GM23338 (cell line): ENCODE measurements around the gene MLXIPL. TPM values are rescaled to one million over a fixed set of nuclear protein-coding genes. Genes with fewer than 3 reads are reported as not detected.

ENCODE experiments used
- ATAC-seq: fragments of 200-7000 bp; cut with Tn5 transposase; 3 replicates; pipeline ENCODE4 v1.9.1; 2020
- DNase-seq: peaks from one replicate; pipeline ENCODE4 v3.0.0-alpha.2; 2015; ENCODE audit warnings: low spot score
- H2AFZ ChIP-seq: fragments of 200-600 bp; sonication (generic); 2 replicates; pipeline ENCODE4 v1.8.0; 2016; ENCODE audit warnings: antibody characterized with exemption, mild to moderate bottlenecking, moderate library complexity
- H3F3A ChIP-seq: fragments of 200-600 bp; sonication (generic); replicated peaks from 2 replicates; pipeline ENCODE4 v1.8.0; 2017; ENCODE audit warnings: antibody characterized with exemption, mixed run types, low read depth
- H3K27ac ChIP-seq: fragments of 200-600 bp; sonication (generic); 2 replicates; pipeline ENCODE4 v1.6.1; 2016; ENCODE audit warnings: low read depth
- H3K27me3 ChIP-seq: fragments of 200-600 bp; sonication (generic); 2 replicates; pipeline ENCODE4 v1.8.0; 2016; ENCODE audit warnings: mild to moderate bottlenecking, mixed run types, moderate library complexity; ENCODE audit not compliant: insufficient read depth
- H3K36me3 ChIP-seq: fragments of 200-600 bp; sonication (generic); 2 replicates; pipeline ENCODE4 v1.8.0; 2016; ENCODE audit warnings: mild to moderate bottlenecking; ENCODE audit not compliant: insufficient read depth
- H3K4me1 ChIP-seq: fragments of 200-600 bp; sonication (generic); 2 replicates; pipeline ENCODE4 v1.8.0; 2016; ENCODE audit warnings: mild to moderate bottlenecking, moderate library complexity; ENCODE audit not compliant: insufficient read depth
- H3K4me2 ChIP-seq: fragments of 200-600 bp; sonication (generic); 2 replicates; pipeline ENCODE4 v1.7.1; 2017; ENCODE audit warnings: mixed run types
- H3K4me3 ChIP-seq: fragments of 200-600 bp; sonication (generic); 2 replicates; pipeline ENCODE4 v1.6.1; 2016; ENCODE audit warnings: mixed run types
- H3K79me2 ChIP-seq: fragments of 200-600 bp; sonication (generic); replicated peaks from 2 replicates; pipeline ENCODE4 v1.8.0; 2017; ENCODE audit warnings: mild to moderate bottlenecking; ENCODE audit not compliant: insufficient read depth
- H3K9me2 ChIP-seq: fragments of 200-600 bp; sonication (generic); 2 replicates; pipeline ENCODE4 v1.8.0; 2017; ENCODE audit not compliant: insufficient read depth
- H4K20me1 ChIP-seq: fragments of 200-600 bp; sonication (generic); replicated peaks from 2 replicates; pipeline ENCODE4 v1.8.0; 2017; ENCODE audit warnings: mild to moderate bottlenecking; ENCODE audit not compliant: insufficient read depth
- H3K27ac Mint-ChIP-seq: 2 replicates; pipeline ENCODE4 v1.8.0; 2020; ENCODE audit warnings: inconsistent platforms, mild to moderate bottlenecking, moderate library complexity, mixed read lengths
- H3K27me3 Mint-ChIP-seq: 3 replicates; pipeline ENCODE4 v1.8.0; 2022; ENCODE audit warnings: low read depth, mild to moderate bottlenecking, moderate library complexity, mixed read lengths, inconsistent platforms; ENCODE audit not compliant: insufficient read depth, poor library complexity
- H3K36me3 Mint-ChIP-seq: 3 replicates; pipeline ENCODE4 v1.8.0; 2021; ENCODE audit warnings: low read depth, mild to moderate bottlenecking, inconsistent platforms, moderate library complexity, mixed read lengths
- H3K4me1 Mint-ChIP-seq: 3 replicates; pipeline ENCODE4 v1.8.0; 2020; ENCODE audit warnings: mild to moderate bottlenecking, inconsistent platforms, mixed read lengths
- H3K4me3 Mint-ChIP-seq: 3 replicates; pipeline ENCODE4 v1.8.0; 2021; ENCODE audit warnings: moderate library complexity, mild to moderate bottlenecking, inconsistent platforms, mixed read lengths
- H3K9me3 Mint-ChIP-seq: 3 replicates; pipeline ENCODE4 v1.8.0; 2020; ENCODE audit warnings: moderate library complexity, mild to moderate bottlenecking, inconsistent platforms, mixed read lengths
- CREB1 ChIP-seq: fragments of 250-450 bp; sonication (Bioruptor Pico); IDR thresholded peaks from 2 replicates; pipeline ENCODE4 v1.5.0; 2020; ENCODE audit warnings: low read depth, mild to moderate bottlenecking, moderate library complexity
- CTCF ChIP-seq, 2 experiments: fragments of 200-600 bp in 1 of 2; sonication (generic) in 1 of 2; conservative IDR thresholded peaks; 2 replicates each; pipeline versions ENCODE4 v1.5.1 to v1.6.1; 2016 to 2017; ENCODE audit warnings: antibody characterized with exemption in 2 of 2, low read depth in 2 of 2, mild to moderate bottlenecking in 2 of 2, moderate library complexity in 1 of 2
- ETS1 ChIP-seq: IDR thresholded peaks from 2 replicates; pipeline ENCODE4 v1.6.1; 2016; ENCODE audit warnings: antibody characterized with exemption
- EZH2 ChIP-seq: fragments of 200-600 bp; sonication (generic); IDR thresholded peaks from one replicate; pipeline ENCODE4 v1.8.0; 2017; ENCODE audit warnings: antibody characterized with exemption, mild to moderate bottlenecking, low read depth; ENCODE audit not compliant: unreplicated experiment
- EZH2phosphoT487 ChIP-seq: fragments of 200-600 bp; sonication (generic); IDR thresholded peaks from one replicate; pipeline ENCODE4 v1.8.1; 2018; ENCODE audit warnings: antibody characterized with exemption; ENCODE audit not compliant: unreplicated experiment
- JUNB ChIP-seq: IDR thresholded peaks from one replicate; pipeline ENCODE4 v1.6.1; 2016; ENCODE audit warnings: antibody characterized with exemption; ENCODE audit not compliant: unreplicated experiment
- NANOG ChIP-seq: IDR thresholded peaks from 2 replicates; pipeline ENCODE4 v1.6.1; 2016; ENCODE audit warnings: antibody characterized with exemption, borderline replicate concordance
- POLR2AphosphoS5 ChIP-seq: IDR thresholded peaks from 2 replicates; pipeline ENCODE4 v1.6.1; 2016; ENCODE audit warnings: antibody characterized with exemption, low read depth
- REST ChIP-seq: IDR thresholded peaks from one replicate; pipeline ENCODE4 v1.6.1; 2018; ENCODE audit warnings: antibody characterized with exemption; ENCODE audit not compliant: unreplicated experiment
- STAT1 ChIP-seq: IDR thresholded peaks from one replicate; pipeline ENCODE4 v1.6.1; 2016; ENCODE audit warnings: antibody characterized with exemption; ENCODE audit not compliant: unreplicated experiment
- ZNF114 ChIP-seq: fragments of 250-450 bp; sonication (Bioruptor Pico); IDR thresholded peaks from 2 replicates; pipeline ENCODE4 v1.5.0; 2020; ENCODE audit warnings: mild to moderate bottlenecking, moderate library complexity
- ZNF331 ChIP-seq: fragments of 250-450 bp; sonication (Bioruptor Pico); IDR thresholded peaks from 2 replicates; pipeline ENCODE4 v1.5.0; 2020; ENCODE audit warnings: low read depth, mild to moderate bottlenecking, moderate library complexity
- ZNF462 ChIP-seq: fragments of 250-450 bp; sonication (Bioruptor Pico); IDR thresholded peaks from 2 replicates; pipeline ENCODE4 v1.5.0; 2020; ENCODE audit warnings: mild to moderate bottlenecking, moderate library complexity
- polyA plus RNA-seq: library from polyadenylated mRNA; unstranded; fragments of >200 nt; fragmentation: Nextera tagmentation; extraction: Ambion mirVana; gene quantifications from 2 replicates; pipeline ENCODE4 v1.2.1, GENCODE V29; 2016
- total RNA-seq: library from RNA; depleted of rRNA; stranded (reverse); fragments of >200 nt; shearing (Covaris generic); gene quantifications from 2 replicates; pipeline ENCODE4 v1.2.3, GENCODE V29; 2014

MLXIPL gene
- total and polyA plus RNA-seq, 2 experiments from 2014 or later = 13.7 to 25.7 TPM

- Histone ChIP-seq H4K20me1 (no peaks in the 10 kb centered on the region; the same call in 1 of the 2 replicates), H3K4me3 (no peak overlapping the region), H3K4me1 (no peaks in the 10 kb centered on the region), H3K9me2 (no peaks in the 10 kb centered on the region; the same call in 1 of the 2 replicates), H3K36me3 (no peaks in the 10 kb centered on the region), H3K4me2 (no peak overlapping the region), H3K79me2 (no peaks in the 10 kb centered on the region), H3K27me3 (no peaks in the 10 kb centered on the region), H2AFZ (no peak overlapping the region), H3K27ac (no peak overlapping the region), H3F3A (no peaks in the 10 kb centered on the region)
- H3K4me1 Mint-ChIP-seq = peaks cover 3% of the 10 kb centered on the region; the same call in 2 of the 3 replicates
- no peak overlapping the region for H3K4me3 Mint-ChIP-seq
- H3K36me3 Mint-ChIP-seq = no peaks in the 10 kb centered on the region; the same call in 2 of the 3 replicates
- TF ChIP-seq ETS1 (no peak), CTCF (conservative IDR thresholded peaks at IDR 0.05; ENCODE audit: low read depth in 2 of 2) (no peak), EZH2 (no peak), EZH2phosphoT487 (no peak), CREB1 (no peak), ZNF462 (CRISPR knock-in tag) (no peak), REST (no peak), STAT1 (no peak), POLR2AphosphoS5 (no peak), ZNF114 (no peak), ZNF331 (CRISPR knock-in tag) (no peak), NANOG (no peak), JUNB (no peak)
- ATAC-seq = no peak
- H3K27ac Mint-ChIP-seq = no peak overlapping the region
- no peaks in the 10 kb centered on the region; the same call in 2 of the 3 replicates for H3K9me3 Mint-ChIP-seq
- H3K27me3 Mint-ChIP-seq = peaks cover 17% of the 10 kb centered on the region
- DNase-seq = no peak
Measured at GRCh38 chr7:73633323-73633722, 9.0 kb upstream of the MLXIPL start.
